ENCODE results near the gene TXNDC8. TPM values are rescaled to one million over a fixed set of nuclear protein-coding genes. Genes with fewer than 3 reads are reported as not detected.
"Not testable (repeated sequence)": the region's sequence is repeated elsewhere in the genome, so short reads cannot be mapped to it uniquely, and the experiment has no call there.

TXNDC8 gene
- total RNA-seq (not detected), polyA plus RNA-seq (0.02 TPM)
- long read RNA-seq, donor 1 = 0 reads
- long read RNA-seq, donor 2 = 0 reads
- long read RNA-seq, donor 3 = 0 reads
- long read RNA-seq, donor 4 = 0 reads
- long read RNA-seq, donor 5 = 0 reads
- long read RNA-seq, donor 6 = 0 reads
- long read RNA-seq, donor 7 = 0 reads
- long read RNA-seq, donor 8 = 0 reads
- long read RNA-seq, donor 9 = 0 reads
- long read RNA-seq, donor 10 = 0 reads

- 100% methylated on average over 1 of the region's 1 CpG for WGBS
Measured at GRCh38 chr9:110337727-110338126, at the start of gene TXNDC8. TSS of gene TXNDC8 (minus strand) at chr9:110337863.

GRCh38 chr9:110383491-110383890 lies 45.8 kb upstream of the TXNDC8 start:
- H3K4me3 ChIP-seq (ENCODE audit: low read length in 2 of 2) = no peak overlapping the region
- no peaks in the 10 kb centered on the region for H3K4me1 ChIP-seq (ENCODE audit: control insufficient read depth in 2 of 2, insufficient read depth in 2 of 2, low read length in 2 of 2)
- H3K27me3 ChIP-seq (ENCODE audit: control insufficient read depth in 2 of 2, insufficient read depth in 1 of 2, low read length in 1 of 2) = no peaks in the 10 kb centered on the region
- peaks cover 0 to 5% of the 10 kb centered on the region in 2 donors for H3K9me3 ChIP-seq (ENCODE audit: control insufficient read depth in 2 of 2, insufficient read depth in 1 of 2, low read length in 1 of 2)
- WGBS = 96% methylated on average over 6 of the region's 6 CpGs
- no peak overlapping the region for H3K27ac ChIP-seq (ENCODE audit: low read depth in 1 of 2, low read length in 1 of 2)
- no peak for DNase-seq (ENCODE audit: low read depth in 6 of 9, low spot score in 9 of 9)
- H3K36me3 ChIP-seq (ENCODE audit: control insufficient read depth in 2 of 2, insufficient read depth in 2 of 2, low read length in 1 of 2) = no peaks in the 10 kb centered on the region

More at GRCh38 chr9:110337727-110338126, at the start of gene TXNDC8:
- no peaks in the 10 kb centered on the region for H3K27me3 ChIP-seq (ENCODE audit: control insufficient read depth in 2 of 2, insufficient read depth in 1 of 2, low read length in 1 of 2)
- no peak within 1 kb of the TSS for H3K27ac ChIP-seq (ENCODE audit: low read depth in 1 of 2, low read length in 1 of 2)
- DNase-seq (ENCODE audit: low read depth in 6 of 9, low spot score in 9 of 9) = no peak
- H3K9me3 ChIP-seq (ENCODE audit: control insufficient read depth in 2 of 2, insufficient read depth in 1 of 2, low read length in 1 of 2) = no peaks in the 10 kb centered on the region
- H3K4me3 ChIP-seq (ENCODE audit: low read length in 2 of 2) = no peak within 1 kb of the TSS
- H3K4me1 ChIP-seq (ENCODE audit: control insufficient read depth in 2 of 2, insufficient read depth in 2 of 2, low read length in 2 of 2) = no peaks in the 10 kb centered on the region
- H3K36me3 ChIP-seq (ENCODE audit: control insufficient read depth in 2 of 2, insufficient read depth in 2 of 2, low read length in 1 of 2) = no peaks in the 10 kb centered on the region

GRCh38 chr9:110382731-110383130 lies 45.1 kb upstream of the TXNDC8 start:
- H3K36me3 ChIP-seq (ENCODE audit: control insufficient read depth in 2 of 2, insufficient read depth in 2 of 2, low read length in 1 of 2) = no peaks in the 10 kb centered on the region
- no peak for DNase-seq (ENCODE audit: low read depth in 6 of 9, low spot score in 9 of 9)
- H3K4me3 ChIP-seq (ENCODE audit: low read length in 2 of 2) = no peak overlapping the region
- WGBS = 96% methylated on average over 4 of the region's 4 CpGs
- H3K27ac ChIP-seq (ENCODE audit: low read depth in 1 of 2, low read length in 1 of 2) = no peak overlapping the region
- H3K9me3 ChIP-seq (ENCODE audit: control insufficient read depth in 2 of 2, insufficient read depth in 1 of 2, low read length in 1 of 2) = peaks cover 0 to 5% of the 10 kb centered on the region in 2 donors
- H3K4me1 ChIP-seq (ENCODE audit: control insufficient read depth in 2 of 2, insufficient read depth in 2 of 2, low read length in 2 of 2) = no peaks in the 10 kb centered on the region
- H3K27me3 ChIP-seq (ENCODE audit: control insufficient read depth in 2 of 2, insufficient read depth in 1 of 2, low read length in 1 of 2) = no peaks in the 10 kb centered on the region

GRCh38 chr9:110371411-110372007 lies 33.8 kb upstream of the TXNDC8 start:
- Histone ChIP-seq H3K4me1 (ENCODE audit: control insufficient read depth in 2 of 2, insufficient read depth in 2 of 2, low read length in 2 of 2) (no peaks in the 10 kb centered on the region), H3K4me3 (ENCODE audit: low read length in 2 of 2) (no peak overlapping the region), H3K27me3 (ENCODE audit: control insufficient read depth in 2 of 2, insufficient read depth in 1 of 2, low read length in 1 of 2) (no peaks in the 10 kb centered on the region), H3K27ac (ENCODE audit: low read depth in 1 of 2, low read length in 1 of 2) (no peak overlapping the region), H3K9me3 (ENCODE audit: control insufficient read depth in 2 of 2, insufficient read depth in 1 of 2, low read length in 1 of 2) (no peaks in the 10 kb centered on the region), H3K36me3 (ENCODE audit: control insufficient read depth in 2 of 2, insufficient read depth in 2 of 2, low read length in 1 of 2) (no peaks in the 10 kb centered on the region)
- DNase-seq (ENCODE audit: low read depth in 6 of 9, low spot score in 9 of 9) = no peak
- 92% methylated on average over 6 of the region's 6 CpGs for WGBS

- DNase-seq (ENCODE audit: low read depth in 6 of 9, low spot score in 9 of 9) = no peak
- Histone ChIP-seq H3K4me1 (ENCODE audit: control insufficient read depth in 2 of 2, insufficient read depth in 2 of 2, low read length in 2 of 2) (no peaks in the 10 kb centered on the region), H3K27ac (ENCODE audit: low read depth in 1 of 2, low read length in 1 of 2) (no peak overlapping the region), H3K9me3 (ENCODE audit: control insufficient read depth in 2 of 2, insufficient read depth in 1 of 2, low read length in 1 of 2) (no peaks in the 10 kb centered on the region), H3K36me3 (ENCODE audit: control insufficient read depth in 2 of 2, insufficient read depth in 2 of 2, low read length in 1 of 2) (no peaks in the 10 kb centered on the region), H3K27me3 (ENCODE audit: control insufficient read depth in 2 of 2, insufficient read depth in 1 of 2, low read length in 1 of 2) (no peaks in the 10 kb centered on the region), H3K4me3 (ENCODE audit: low read length in 2 of 2) (no peak overlapping the region)
- WGBS = 90% methylated on average over 3 of the region's 3 CpGs
Measured at GRCh38 chr9:110370315-110370714, 32.7 kb upstream of the TXNDC8 start.

GRCh38 chr9:110364451-110364850 lies 26.8 kb upstream of the TXNDC8 start:
- DNase-seq (ENCODE audit: low read depth in 6 of 9, low spot score in 9 of 9) = no peak
- 97% methylated on average over 2 of the region's 2 CpGs for WGBS
- Histone ChIP-seq H3K36me3 (ENCODE audit: control insufficient read depth in 2 of 2, insufficient read depth in 2 of 2, low read length in 1 of 2) (no peaks in the 10 kb centered on the region), H3K27ac (ENCODE audit: low read depth in 1 of 2, low read length in 1 of 2) (no peak overlapping the region), H3K4me1 (ENCODE audit: control insufficient read depth in 2 of 2, insufficient read depth in 2 of 2, low read length in 2 of 2) (no peaks in the 10 kb centered on the region), H3K9me3 (ENCODE audit: control insufficient read depth in 2 of 2, insufficient read depth in 1 of 2, low read length in 1 of 2) (no peaks in the 10 kb centered on the region), H3K4me3 (ENCODE audit: low read length in 2 of 2) (no peak overlapping the region), H3K27me3 (ENCODE audit: control insufficient read depth in 2 of 2, insufficient read depth in 1 of 2, low read length in 1 of 2) (no peaks in the 10 kb centered on the region)

- not testable (repeated sequence) for H3K4me3 ChIP-seq (ENCODE audit: low read length in 2 of 2); DNase-seq (ENCODE audit: low read depth in 6 of 9, low spot score in 9 of 9); H3K27me3 ChIP-seq (ENCODE audit: control insufficient read depth in 2 of 2, insufficient read depth in 1 of 2, low read length in 1 of 2); H3K36me3 ChIP-seq (ENCODE audit: control insufficient read depth in 2 of 2, insufficient read depth in 2 of 2, low read length in 1 of 2); H3K27ac ChIP-seq (ENCODE audit: low read depth in 1 of 2, low read length in 1 of 2); H3K4me1 ChIP-seq (ENCODE audit: control insufficient read depth in 2 of 2, insufficient read depth in 2 of 2, low read length in 2 of 2); H3K9me3 ChIP-seq (ENCODE audit: control insufficient read depth in 2 of 2, insufficient read depth in 1 of 2, low read length in 1 of 2)
- WGBS = no CpG with 5 or more reads among the region's 2 CpGs
Measured at GRCh38 chr9:110358992-110359391, 21.3 kb upstream of the TXNDC8 start.

GRCh38 chr9:110357505-110357904 lies 19.8 kb upstream of the TXNDC8 start:
- no peak for DNase-seq (ENCODE audit: low read depth in 6 of 9, low spot score in 9 of 9)
- Histone ChIP-seq H3K4me3 (ENCODE audit: low read length in 2 of 2) (no peak overlapping the region), H3K36me3 (ENCODE audit: control insufficient read depth in 2 of 2, insufficient read depth in 2 of 2, low read length in 1 of 2) (no peaks in the 10 kb centered on the region), H3K27ac (ENCODE audit: low read depth in 1 of 2, low read length in 1 of 2) (no peak overlapping the region), H3K9me3 (ENCODE audit: control insufficient read depth in 2 of 2, insufficient read depth in 1 of 2, low read length in 1 of 2) (no peaks in the 10 kb centered on the region), H3K4me1 (ENCODE audit: control insufficient read depth in 2 of 2, insufficient read depth in 2 of 2, low read length in 2 of 2) (no peaks in the 10 kb centered on the region), H3K27me3 (ENCODE audit: control insufficient read depth in 2 of 2, insufficient read depth in 1 of 2, low read length in 1 of 2) (no peaks in the 10 kb centered on the region)
- WGBS = 90% methylated on average over 2 of the region's 2 CpGs

- Histone ChIP-seq H3K9me3 (ENCODE audit: control insufficient read depth in 2 of 2, insufficient read depth in 1 of 2, low read length in 1 of 2) (no peaks in the 10 kb centered on the region), H3K4me3 (ENCODE audit: low read length in 2 of 2) (no peak overlapping the region), H3K27ac (ENCODE audit: low read depth in 1 of 2, low read length in 1 of 2) (no peak overlapping the region), H3K4me1 (ENCODE audit: control insufficient read depth in 2 of 2, insufficient read depth in 2 of 2, low read length in 2 of 2) (no peaks in the 10 kb centered on the region), H3K36me3 (ENCODE audit: control insufficient read depth in 2 of 2, insufficient read depth in 2 of 2, low read length in 1 of 2) (no peaks in the 10 kb centered on the region), H3K27me3 (ENCODE audit: control insufficient read depth in 2 of 2, insufficient read depth in 1 of 2, low read length in 1 of 2) (no peaks in the 10 kb centered on the region)
- 95% methylated on average over 4 of the region's 4 CpGs for WGBS
- DNase-seq (ENCODE audit: low read depth in 6 of 9, low spot score in 9 of 9) = no peak
Measured at GRCh38 chr9:110356639-110357395, 19.2 kb upstream of the TXNDC8 start.

Data from thymus (tissue), 14 donors.